ENCODE measurements around the gene SRM. TPM values are rescaled to one million over a fixed set of nuclear protein-coding genes. Genes with fewer than 3 reads are reported as not detected.

Gene SRM
- total and polyA plus RNA-seq, 2 of the 13 experiments (the other 11 are each of a cell fraction or from before 2014, with no cell fraction given) = 27.9 to 31.8 TPM

DNA sequence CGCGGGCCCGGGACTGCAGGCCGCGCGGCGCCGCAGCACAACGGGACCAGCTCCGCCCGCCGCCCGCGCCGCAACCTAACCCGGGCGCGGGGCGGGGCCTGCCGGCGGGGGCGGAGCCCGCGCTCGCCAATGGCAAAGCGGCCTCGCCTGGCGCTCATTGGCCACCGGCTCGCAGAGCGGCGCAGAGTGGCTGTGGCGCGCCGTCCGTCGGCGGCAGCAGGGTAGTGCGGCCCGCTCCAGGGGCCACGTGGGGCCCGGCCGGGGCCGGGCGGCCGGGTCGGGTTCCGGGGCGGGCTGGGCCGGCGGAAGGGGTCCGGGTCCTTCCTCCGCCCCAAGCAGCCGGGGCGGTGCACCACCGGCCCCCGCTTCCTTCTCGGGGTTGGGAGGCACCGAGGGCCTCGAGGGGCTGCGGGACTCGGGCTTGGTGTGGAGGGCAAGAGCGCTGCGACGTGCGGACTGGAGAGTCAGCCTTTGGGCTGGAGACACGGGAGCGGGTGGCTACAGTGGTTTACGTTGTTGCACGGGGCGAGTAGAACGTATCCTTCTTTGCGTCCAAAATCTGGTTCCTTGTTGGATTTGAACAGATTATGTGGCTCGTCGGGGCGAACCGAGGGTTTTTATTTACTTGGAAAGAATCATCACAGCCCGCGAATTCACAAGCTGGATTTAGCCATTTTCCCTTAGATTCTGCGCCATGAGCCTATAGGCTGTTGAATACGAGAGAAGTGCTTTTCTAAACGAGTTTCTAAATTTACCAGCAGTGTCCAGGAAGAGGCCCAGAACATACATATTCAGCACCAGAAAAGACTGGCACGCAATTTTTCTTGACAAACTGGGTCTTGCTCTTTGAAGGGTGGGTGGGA, at the start of gene SRM (continued):
- TF ChIP-seq, protein P1, sequence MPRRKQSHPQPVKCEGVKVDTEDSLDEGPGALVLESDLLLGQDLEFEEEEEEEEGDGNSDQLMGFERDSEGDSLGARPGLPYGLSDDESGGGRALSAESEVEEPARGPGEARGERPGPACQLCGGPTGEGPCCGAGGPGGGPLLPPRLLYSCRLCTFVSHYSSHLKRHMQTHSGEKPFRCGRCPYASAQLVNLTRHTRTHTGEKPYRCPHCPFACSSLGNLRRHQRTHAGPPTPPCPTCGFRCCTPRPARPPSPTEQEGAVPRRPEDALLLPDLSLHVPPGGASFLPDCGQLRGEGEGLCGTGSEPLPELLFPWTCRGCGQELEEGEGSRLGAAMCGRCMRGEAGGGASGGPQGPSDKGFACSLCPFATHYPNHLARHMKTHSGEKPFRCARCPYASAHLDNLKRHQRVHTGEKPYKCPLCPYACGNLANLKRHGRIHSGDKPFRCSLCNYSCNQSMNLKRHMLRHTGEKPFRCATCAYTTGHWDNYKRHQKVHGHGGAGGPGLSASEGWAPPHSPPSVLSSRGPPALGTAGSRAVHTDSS (CRISPR knock-in tag; conservative IDR thresholded peaks at IDR 0.05) = no peak
- peak; percentile 57; the same call in 1 of the 2 replicates for TF ChIP-seq HOXD1 (CRISPR knock-in tag; IDR thresholded peaks at IDR 0.05)
- TF ChIP-seq MED13 (CRISPR knock-in tag; IDR thresholded peaks at IDR 0.05) = no peak
- no peak for TF ChIP-seq ZNF816 (CRISPR knock-in tag; IDR thresholded peaks at IDR 0.05; ENCODE audit: borderline replicate concordance)
- TF ChIP-seq ELF4 (CRISPR knock-in tag; IDR thresholded peaks at IDR 0.05; ENCODE audit: borderline replicate concordance) = no peak
- TF ChIP-seq, protein P2, sequence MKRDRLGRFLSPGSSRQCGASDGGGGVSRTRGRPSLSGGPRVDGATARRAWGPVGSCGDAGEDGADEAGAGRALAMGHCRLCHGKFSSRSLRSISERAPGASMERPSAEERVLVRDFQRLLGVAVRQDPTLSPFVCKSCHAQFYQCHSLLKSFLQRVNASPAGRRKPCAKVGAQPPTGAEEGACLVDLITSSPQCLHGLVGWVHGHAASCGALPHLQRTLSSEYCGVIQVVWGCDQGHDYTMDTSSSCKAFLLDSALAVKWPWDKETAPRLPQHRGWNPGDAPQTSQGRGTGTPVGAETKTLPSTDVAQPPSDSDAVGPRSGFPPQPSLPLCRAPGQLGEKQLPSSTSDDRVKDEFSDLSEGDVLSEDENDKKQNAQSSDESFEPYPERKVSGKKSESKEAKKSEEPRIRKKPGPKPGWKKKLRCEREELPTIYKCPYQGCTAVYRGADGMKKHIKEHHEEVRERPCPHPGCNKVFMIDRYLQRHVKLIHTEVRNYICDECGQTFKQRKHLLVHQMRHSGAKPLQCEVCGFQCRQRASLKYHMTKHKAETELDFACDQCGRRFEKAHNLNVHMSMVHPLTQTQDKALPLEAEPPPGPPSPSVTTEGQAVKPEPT (CRISPR knock-in tag; IDR thresholded peaks at IDR 0.05; ENCODE audit: low read depth) = no peak
- no peak for TF ChIP-seq TBP (CRISPR knock-in tag; IDR thresholded peaks at IDR 0.05)
- no peak for TF ChIP-seq PRPF4 (IDR thresholded peaks at IDR 0.05; ENCODE audit: low read depth, low read length, poor library complexity, severe bottlenecking)
- no peak for TF ChIP-seq SCMH1 (CRISPR knock-in tag; IDR thresholded peaks at IDR 0.05; ENCODE audit: borderline replicate concordance)
- TF ChIP-seq KAT7 (CRISPR knock-in tag; IDR thresholded peaks at IDR 0.05; ENCODE audit: borderline replicate concordance) = no peak
- no peak for TF ChIP-seq ZNF557 (CRISPR knock-in tag; IDR thresholded peaks at IDR 0.05)
- TF ChIP-seq, protein P3, sequence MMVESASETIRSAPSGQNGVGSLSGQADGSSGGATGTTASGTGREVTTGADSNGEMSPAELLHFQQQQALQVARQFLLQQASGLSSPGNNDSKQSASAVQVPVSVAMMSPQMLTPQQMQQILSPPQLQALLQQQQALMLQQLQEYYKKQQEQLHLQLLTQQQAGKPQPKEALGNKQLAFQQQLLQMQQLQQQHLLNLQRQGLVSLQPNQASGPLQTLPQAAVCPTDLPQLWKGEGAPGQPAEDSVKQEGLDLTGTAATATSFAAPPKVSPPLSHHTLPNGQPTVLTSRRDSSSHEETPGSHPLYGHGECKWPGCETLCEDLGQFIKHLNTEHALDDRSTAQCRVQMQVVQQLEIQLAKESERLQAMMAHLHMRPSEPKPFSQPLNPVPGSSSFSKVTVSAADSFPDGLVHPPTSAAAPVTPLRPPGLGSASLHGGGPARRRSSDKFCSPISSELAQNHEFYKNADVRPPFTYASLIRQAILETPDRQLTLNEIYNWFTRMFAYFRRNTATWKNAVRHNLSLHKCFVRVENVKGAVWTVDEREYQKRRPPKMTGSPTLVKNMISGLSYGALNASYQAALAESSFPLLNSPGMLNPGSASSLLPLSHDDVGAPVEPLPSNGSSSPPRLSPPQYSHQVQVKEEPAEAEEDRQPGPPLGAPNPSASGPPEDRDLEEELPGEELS (CRISPR knock-in tag; IDR thresholded peaks at IDR 0.05) = peak; percentile 25; the same call in 1 of the 2 replicates
- TF ChIP-seq ZBTB20 (CRISPR knock-in tag; IDR thresholded peaks at IDR 0.05; ENCODE audit: borderline replicate concordance, low read depth) = no peak
- TF ChIP-seq HDAC6 (IDR thresholded peaks at IDR 0.05; ENCODE audit: low read depth, low read length) = no peak
- TF ChIP-seq SMARCE1 (IDR thresholded peaks at IDR 0.05; ENCODE audit: borderline replicate concordance) = no peak
- TF ChIP-seq, protein P4, sequence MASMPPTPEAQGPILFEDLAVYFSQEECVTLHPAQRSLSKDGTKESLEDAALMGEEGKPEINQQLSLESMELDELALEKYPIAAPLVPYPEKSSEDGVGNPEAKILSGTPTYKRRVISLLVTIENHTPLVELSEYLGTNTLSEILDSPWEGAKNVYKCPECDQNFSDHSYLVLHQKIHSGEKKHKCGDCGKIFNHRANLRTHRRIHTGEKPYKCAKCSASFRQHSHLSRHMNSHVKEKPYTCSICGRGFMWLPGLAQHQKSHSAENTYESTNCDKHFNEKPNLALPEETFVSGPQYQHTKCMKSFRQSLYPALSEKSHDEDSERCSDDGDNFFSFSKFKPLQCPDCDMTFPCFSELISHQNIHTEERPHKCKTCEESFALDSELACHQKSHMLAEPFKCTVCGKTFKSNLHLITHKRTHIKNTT (CRISPR knock-in tag; IDR thresholded peaks at IDR 0.05) = no peak
- TF ChIP-seq, protein P5, sequence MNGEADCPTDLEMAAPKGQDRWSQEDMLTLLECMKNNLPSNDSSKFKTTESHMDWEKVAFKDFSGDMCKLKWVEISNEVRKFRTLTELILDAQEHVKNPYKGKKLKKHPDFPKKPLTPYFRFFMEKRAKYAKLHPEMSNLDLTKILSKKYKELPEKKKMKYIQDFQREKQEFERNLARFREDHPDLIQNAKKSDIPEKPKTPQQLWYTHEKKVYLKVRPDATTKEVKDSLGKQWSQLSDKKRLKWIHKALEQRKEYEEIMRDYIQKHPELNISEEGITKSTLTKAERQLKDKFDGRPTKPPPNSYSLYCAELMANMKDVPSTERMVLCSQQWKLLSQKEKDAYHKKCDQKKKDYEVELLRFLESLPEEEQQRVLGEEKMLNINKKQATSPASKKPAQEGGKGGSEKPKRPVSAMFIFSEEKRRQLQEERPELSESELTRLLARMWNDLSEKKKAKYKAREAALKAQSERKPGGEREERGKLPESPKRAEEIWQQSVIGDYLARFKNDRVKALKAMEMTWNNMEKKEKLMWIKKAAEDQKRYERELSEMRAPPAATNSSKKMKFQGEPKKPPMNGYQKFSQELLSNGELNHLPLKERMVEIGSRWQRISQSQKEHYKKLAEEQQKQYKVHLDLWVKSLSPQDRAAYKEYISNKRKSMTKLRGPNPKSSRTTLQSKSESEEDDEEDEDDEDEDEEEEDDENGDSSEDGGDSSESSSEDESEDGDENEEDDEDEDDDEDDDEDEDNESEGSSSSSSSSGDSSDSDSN (CRISPR knock-in tag; IDR thresholded peaks at IDR 0.05) = no peak; the same call in 1 of the 2 replicates
- peak; percentile 65 for TF ChIP-seq GABPA (IDR thresholded peaks at IDR 0.05; ENCODE audit: low read depth, low read length)
- TF ChIP-seq GABPA (CRISPR knock-in tag; IDR thresholded peaks at IDR 0.05; ENCODE audit: low read depth) = peak; percentile 47; the same call in 1 of the 2 replicates
- no peak for TF ChIP-seq ZNF256 (CRISPR knock-in tag; conservative IDR thresholded peaks at IDR 0.05)
- TF ChIP-seq TOE1 (CRISPR knock-in tag; IDR thresholded peaks at IDR 0.05) = no peak; the same call in 1 of the 2 replicates
